GM18505 (cell line): ENCODE results near the gene PLA2G2D.

Experiments used
- ATAC-seq: cut with Tn5 transposase; IDR thresholded peaks from one replicate; pipeline ENCODE4 v1.9.1; 2021; ENCODE audit not compliant: unreplicated experiment
- POLR2A ChIP-seq: IDR thresholded peaks from 4 replicates; pipeline ENCODE4 v1.6.1; 2011; ENCODE audit warnings: borderline replicate concordance; ENCODE audit not compliant: insufficient read depth, insufficient read length; ENCODE audit errors: extremely low read depth

PLA2G2D gene

DNA sequence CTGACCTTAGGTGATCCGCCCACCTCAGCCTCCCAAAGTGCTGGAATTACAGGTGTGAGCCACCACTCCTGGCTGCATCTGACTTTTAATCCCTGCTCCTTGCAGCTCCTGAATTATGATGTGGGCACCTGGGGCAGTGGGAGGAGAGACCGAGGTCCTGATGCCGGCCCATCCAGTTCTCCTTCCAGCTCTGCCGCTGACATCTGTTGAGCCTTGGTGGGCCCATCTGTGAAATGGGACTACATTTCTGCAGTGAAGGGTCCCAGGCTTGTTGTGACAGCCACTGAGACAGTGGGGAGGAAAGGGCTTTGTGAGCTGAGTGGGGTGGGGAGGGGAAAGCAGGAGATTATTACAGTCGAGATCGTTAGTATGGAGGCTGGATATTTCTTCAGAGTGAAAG is 31.6 kb upstream of the PLA2G2D start:
- no peak for ATAC-seq
- TF ChIP-seq POLR2A = no peak

DNA sequence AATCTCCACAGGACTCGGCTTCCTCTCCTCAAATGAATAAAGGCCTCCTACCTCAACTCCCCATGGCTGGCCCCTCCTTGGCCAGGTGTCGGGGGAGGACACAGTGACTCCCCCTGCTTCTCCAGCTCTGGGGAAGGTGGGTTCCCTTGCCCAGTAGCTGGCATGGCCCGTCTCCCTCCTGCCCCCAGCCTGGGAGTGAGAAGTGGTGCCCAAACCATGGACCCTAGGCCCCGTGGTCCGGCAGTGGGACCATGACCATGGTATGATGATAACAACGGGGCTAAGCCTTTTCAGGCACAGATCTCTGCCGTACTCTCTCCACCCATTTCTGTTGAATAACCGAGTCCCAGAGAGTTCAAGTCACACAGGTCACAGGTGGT is 31.0 kb upstream of the PLA2G2D start:
- no peak for TF ChIP-seq POLR2A

DNA sequence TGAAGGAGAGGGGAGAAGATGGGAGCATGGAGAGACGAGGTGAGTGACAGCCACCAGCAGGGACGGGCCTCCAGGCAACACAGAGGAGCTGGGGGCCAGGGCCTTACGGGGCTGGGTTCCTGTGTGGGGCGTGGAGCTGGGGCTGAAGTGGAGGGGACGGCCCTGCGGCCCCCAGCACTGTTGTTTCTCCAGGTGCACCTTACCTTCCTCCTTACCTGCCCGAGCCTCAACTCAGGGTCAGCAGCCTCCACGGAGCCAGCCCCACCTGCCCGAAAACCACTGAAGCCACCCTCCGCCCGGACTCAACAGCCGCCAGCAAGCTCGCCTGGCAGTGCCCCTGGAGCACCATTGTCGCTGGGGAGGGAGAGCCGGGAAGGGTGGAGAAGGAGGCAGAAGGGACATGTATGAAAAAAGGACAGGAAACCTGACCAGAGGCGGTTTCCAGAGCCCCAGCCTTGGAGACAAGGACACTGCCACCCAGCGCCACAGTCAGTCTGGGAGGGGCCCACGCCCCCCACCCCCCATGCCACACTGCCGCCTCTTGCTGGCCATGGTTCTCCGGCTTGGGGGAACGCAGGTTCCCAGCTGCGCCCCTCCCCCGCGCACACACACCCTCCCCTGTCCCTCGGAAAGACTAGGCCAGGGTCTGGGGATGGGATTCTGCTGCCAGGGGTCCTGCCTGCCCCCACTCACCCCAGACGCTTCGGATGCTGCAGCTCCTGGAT is 30.4 kb upstream of the PLA2G2D start:
- ATAC-seq = no peak
- TF ChIP-seq POLR2A = no peak

More for the DNA sequence above, 31.0 kb upstream of the PLA2G2D start:
- no peak for ATAC-seq

DNA sequence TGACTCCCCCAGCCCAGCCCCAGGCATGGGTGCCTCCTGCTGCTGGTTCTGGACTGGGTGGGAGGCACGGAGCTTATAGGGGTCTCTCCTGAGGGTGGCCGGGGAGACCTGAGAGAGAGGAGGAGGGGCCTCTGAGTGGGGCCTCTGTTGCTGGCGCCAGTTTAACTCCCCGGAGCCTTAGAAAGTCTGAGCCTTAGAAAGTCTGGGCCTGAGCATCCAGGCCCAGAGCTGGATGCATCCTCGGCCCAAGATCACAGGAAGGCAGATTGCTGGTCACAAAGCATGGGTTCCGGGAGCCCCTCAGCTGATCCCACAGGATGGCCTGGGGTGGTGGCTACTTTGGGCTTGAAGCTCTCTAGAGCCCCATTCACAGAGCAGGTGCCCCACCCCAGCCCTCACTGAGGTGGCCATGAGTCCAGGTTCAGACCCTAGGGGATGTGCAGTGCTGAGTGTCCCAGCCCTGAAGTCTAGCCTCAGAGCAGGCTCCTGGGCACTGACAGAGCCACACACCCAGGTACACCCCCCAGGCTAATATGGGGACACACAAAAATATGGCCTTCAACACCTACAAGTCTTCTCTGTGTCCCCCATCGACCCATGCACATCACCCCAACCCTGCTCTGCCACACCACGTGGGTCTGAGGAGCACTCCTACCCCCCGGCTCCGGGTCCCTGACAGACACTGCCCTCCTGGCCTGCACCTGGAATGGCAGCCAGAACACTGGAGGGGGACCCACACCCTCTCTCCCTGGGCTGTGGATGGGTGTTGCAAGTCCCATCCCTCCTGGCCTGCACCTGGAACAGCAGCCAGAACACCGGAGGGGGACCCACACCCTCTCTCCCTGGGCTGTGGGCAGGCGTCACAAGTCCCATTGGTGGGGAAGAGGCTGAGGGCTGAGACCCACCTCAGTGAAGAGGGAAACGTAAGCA is 29.5 kb upstream of the PLA2G2D start:
- no peak for ATAC-seq
- no peak for TF ChIP-seq POLR2A

DNA sequence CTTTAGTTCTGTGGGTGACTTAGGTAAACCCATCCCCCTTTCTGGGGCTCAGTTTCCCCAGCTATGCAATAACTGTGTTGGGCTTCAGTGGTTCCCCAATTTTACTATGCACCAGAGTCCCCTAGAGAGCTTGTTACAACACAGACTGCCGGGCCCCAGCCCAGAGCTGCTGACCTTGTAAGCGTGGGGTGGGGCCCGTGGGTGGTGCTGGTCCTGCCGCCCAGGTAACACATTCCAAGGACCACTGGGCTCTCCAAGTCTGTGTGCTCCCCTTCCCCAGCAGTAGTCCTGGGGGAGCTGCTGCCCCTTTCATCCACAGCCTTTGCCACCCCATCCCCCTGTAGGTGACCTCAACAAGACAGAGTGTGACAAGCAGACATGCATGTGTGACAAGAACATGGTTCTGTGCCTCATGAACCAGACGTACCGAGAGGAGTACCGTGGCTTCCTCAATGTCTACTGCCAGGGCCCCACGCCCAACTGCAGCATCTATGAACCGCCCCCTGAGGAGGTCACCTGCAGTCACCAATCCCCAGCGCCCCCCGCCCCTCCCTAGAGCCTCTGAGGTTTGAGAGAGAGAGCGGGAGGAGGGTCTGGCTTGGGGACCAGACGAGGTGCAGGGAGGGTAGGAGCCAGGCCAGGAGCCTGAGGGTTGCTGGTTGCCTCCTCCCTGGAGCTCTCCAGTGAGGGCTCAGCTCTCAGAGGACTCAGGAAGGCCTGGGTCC is 28.7 kb upstream of the PLA2G2D start:
- no peak for ATAC-seq
- no peak for TF ChIP-seq POLR2A

DNA sequence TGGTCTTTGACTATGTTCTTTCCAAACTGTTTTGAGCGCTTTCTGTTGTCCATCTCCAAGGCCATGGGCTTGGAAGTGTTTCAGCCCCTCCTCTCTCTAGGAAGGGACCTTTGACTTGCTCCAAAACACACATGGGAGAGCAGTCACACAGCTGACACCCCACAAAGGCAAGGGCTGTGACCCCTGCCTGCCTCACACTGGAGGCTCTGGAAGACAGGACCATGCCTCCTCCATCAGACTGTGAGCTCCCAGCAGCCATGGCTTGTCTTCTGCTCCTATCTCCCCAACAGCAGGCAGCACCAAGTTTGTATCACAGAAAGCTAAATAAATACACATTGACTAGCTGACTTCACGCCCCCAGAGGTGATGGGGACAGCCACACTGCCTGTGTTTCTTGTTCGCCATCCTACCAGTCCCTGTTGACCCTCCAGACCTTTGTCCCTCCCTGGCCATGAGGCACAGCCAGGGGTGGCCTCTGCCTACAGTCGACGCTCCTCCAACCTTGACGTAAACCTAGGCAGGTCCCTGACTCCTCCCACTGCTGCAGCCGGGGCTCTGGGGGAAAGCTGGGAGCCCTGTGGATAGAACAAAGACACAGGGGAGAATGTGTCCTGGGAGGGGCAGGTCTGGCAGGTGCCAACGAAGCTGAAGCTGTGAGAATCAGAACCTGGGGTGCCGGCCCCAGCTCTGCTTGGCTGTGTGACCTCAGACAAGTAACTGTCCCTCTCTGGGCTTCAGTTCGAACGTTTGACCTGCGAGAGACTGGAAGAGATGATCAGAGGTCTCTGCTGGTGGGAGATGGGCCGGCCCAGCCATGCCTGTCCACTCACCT is 24.6 kb upstream of the PLA2G2D start:
- TF ChIP-seq POLR2A = no peak
- ATAC-seq = no peak

DNA sequence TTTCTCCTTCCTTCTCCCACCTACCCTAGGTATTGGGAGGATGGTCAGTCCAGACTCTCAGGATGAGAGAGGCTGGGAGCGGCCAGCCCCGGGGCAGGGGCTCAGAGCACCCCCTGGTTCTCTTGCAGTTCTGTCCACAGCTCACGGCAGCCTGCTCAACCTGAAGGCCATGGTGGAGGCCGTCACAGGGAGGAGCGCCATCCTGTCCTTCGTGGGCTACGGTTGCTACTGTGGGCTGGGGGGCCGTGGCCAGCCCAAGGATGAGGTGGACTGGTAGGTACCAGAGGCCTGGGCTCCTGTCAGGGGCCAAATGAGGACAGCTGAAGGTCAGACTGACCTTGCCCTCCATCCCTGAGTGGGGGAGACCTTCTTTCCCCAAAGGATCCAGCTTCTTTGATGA is 24.0 kb upstream of the PLA2G2D start:
- no peak for ATAC-seq
- TF ChIP-seq POLR2A = no peak

DNA sequence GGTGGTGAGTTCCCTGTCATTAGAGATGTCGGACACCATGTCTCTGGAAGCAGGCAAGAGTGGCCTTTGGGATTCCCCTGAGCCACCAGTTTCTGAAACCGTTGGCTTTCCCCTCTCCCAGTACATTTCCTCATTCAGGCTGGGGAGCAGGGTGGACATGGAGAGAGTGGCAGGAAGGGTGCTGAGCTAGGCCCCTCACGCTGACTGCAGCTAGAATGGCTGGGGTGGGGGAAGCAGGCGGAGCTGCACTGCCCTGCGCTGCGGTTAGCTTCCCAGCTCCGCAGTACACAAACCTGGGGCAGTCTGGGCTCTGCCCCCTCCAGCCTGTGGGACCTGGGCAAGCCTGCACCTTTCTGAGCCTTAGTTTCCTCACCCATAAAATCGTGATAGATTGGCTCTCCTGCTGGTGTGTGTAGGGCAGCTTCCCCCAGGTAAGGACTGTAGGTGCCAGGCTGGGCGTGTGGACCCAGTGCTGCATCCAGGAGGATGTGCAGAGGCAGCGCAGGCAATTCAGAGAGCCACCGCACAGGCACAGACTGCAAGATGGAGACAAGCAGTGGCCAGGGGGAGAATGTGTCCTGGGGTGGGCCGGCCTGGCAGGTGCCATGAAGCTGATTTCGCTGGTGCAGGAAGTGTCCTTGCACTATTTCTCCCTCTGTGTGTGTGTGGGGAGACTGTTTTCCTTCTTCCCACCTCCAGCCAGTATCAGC is 22.8 kb upstream of the PLA2G2D start:
- ATAC-seq = no peak
- no peak for TF ChIP-seq POLR2A

DNA sequence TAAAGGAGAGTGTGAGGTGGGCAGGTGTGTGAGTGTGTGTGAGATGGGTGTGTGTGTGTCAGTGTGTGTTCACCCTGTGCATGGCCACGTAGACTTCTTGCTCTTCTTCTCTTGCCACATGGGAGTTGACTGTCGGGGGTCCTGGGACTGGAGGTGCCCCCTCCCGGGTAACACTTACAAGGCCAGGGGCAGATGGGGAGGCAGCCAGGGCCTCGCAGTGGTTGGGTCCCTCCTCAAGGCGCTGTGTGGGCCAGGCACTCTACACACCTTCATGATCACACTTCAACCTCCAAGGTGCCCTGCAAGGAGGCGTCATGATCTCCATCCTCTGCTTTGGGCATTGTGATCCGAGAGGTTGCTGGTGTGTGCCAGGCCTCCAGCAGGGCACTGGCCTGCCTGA is 22.1 kb upstream of the PLA2G2D start:
- ATAC-seq = no peak
- no peak for TF ChIP-seq POLR2A

DNA sequence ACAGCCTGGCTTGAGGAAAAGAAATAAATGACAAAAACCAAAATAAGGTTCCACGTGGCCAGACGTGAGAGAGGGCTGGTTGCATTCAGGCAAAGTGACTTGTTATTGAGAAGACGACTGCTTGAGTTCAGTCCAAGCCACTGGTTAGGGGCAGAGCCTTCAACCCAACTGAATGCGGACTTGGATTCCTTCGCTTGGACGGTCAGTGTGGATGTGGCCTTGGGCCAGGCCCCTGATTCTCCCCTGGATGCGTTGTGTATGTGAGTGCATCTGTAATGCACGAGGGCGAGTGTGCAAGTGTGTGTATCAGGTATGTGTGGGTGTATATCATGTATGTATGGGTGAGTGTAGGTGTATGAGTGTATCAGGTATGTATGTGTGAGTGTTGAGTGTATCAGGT is 21.7 kb upstream of the PLA2G2D start:
- TF ChIP-seq POLR2A = no peak
- ATAC-seq = no peak

DNA sequence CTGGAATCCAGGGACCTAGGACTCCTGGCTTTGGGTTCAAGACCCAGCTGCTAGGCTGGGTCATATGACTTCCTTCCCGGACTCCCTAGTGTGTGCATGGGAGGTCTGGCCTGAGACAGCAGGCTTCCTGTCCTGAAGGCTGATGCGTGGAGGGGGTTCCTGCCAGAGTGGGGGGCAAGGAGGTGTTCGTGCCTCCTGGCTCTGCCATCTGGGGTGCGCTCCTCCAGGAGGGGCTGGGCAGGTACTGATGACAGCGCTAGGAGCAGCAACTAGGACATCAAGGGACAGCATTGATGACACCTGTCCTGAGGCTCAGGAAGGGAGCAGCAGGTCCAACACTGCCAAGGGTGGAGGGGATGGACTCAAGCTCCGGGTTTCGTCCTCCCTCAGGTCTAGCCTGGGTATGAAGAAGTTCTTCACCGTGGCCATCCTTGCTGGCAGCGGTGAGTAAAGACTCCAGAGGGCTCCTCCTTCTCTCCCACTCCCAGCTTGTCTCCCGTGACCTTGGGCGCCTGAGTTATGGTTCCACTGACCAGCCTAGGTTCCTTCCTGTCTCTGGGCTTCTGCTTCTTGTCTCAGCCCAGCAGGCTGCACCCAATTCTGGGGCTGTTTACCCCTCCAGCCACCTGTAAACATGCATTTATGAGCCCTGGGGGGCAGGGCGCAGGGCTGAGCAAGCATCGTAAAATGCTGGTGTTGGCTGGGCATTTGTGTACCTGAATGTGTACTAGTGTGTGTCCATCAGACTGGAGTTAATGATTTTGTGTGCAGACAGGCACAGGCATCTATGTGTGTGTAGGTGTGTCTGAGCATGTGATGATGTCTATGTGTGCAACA is 20.7 kb upstream of the PLA2G2D start:
- no peak for TF ChIP-seq POLR2A
- ATAC-seq = no peak
